CD4-positive, alpha-beta T cell treated with Interleukin-4 for 4 hours (primary cell): ENCODE results near the gene GMEB1.
"Not testable (repeated sequence)": the region's sequence is repeated elsewhere in the genome, so short reads cannot be mapped to it uniquely, and the experiment has no call there.

Experiments
- DNase-seq: peaks from one replicate; pipeline ENCODE4 v3.0.0-alpha.2; 2020

Gene GMEB1

DNA sequence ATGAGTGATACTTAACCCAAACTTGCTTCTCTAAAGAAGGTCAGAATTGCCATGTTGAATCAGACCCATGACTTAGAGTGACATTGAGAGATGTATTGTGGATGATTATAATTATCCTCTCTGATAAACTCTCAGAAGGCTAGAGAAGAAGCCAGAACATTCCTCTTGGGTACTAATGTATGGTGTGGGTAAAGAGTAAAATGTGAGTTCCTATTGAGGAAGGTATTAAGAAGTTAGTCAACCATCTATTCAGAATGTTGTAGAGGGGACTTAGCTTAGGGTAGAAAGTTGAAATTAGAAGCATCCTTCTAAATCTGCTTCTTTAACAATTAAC is 7.3 kb downstream of the GMEB1 start:
- DNase-seq: no peak

DNA sequence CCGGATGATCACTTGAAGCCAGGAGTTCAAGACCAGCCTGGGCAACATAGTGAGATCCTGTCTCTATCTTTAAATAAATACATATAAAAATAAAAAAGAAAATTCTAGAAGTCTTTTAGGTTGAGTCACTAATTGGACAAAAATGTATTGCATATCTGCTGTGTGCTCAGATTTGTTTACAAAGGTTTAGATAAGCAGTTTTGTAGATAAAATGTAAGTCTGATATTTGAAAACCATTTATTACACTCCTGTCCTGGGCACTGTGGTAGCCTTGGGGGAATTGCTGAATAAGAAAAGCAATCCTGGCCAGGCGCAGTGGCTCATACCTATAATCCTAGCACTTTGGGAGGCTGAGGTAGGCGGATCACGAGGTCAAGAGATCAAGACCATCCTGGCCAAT is 11.6 kb downstream of the GMEB1 start:
- DNase-seq: no peak

DNA sequence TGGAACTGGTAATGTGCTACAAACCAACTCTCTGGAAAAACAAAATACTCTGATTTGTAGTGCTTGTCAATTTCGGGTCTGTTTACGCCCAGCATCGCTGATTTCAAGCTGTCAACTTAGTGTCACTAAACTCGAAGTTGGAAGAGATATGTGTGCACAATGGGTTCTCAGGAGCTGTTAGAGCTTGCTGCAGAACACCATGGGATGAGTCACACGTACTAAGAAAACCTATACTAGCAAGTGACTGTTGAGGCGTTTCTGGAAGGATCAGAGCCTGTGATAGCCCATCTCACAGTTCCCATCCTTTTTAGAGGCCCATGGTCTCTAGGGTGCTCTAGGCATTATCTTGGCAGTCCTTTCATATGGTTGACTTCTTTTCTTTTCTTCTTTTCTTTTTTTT is 14.3 kb downstream of the GMEB1 start:
- no peak for DNase-seq

DNA sequence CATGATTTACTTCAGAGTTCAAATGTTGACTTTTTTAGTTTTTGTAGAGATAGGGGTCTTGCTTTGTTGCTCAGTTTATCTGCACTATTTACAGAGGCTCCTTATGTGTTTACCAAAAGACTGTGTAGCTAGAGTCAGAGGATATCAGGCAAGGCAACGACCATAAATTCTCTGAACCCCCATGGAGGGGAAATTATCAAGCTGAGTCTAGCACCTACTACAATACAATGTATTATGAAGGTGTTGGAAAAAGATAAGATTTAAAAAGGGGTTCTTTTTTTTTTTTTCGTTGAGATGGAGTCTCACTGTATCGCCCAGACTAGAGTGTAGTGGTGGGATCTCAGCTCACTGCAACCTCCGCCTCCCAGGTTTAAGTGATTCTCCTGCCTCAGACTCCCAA is 16.4 kb downstream of the GMEB1 start:
- no peak for DNase-seq

GRCh38 chr1:28691627-28692026 is 23.0 kb downstream of the GMEB1 start:
- not testable (repeated sequence) for DNase-seq

- DNase-seq: no peak
Observed at GRCh38 chr1:28703629-28704028, 35.0 kb downstream of the GMEB1 start.

- no peak for DNase-seq
Observed at GRCh38 chr1:28716336-28716735, 47.8 kb downstream of the GMEB1 start.

GRCh38 chr1:28718166-28718565 is 49.6 kb downstream of the GMEB1 start:
- DNase-seq: no peak

DNA sequence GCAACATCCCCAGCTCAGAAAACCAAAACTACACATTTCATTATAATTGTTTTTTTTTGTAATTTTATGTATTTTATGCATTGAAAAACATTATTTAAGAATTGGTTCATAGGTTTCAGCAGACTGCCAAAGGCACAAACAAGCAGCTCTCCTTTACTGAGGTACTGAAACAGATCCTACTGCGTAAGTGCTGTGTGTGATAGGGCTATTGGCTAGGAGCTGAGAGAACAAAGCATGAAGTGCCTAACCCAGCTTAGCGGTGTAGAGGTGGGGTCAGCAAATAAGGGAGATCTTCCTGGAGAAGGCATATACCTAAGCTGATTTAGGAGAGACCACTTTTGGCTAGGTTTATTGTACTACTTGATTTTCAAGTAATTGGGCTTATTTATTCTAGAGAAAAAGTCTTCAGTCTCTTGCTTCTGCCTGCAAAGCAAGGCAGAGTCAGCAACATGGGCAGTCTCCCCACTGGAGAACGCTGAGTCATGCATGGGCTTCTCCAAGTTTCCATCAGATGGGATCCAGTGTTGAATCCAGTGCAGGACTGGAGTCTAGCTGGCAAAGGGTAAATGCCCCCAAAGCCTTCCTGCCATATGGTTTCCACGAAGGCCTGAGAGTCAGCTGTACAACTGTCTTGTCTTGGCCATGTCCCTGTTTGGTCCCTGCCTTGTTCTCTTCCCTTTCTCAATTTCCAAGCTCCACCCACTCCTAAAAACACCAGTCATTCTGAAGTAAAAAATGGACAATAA is 50.2 kb downstream of the GMEB1 start:
- no peak for DNase-seq

DNA sequence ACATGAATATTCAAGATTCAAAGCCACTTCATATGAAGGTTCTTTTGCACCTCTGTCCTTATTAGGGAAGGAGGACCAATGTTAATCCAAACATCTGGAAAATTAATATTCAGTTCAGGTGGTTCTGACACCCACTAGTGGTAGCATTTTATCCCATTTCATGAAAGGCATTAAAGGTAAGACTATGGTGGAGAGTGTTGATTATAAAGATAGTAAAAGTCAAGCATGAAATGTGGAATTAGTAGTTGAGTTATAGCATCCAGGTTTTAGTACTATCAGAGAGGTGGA is 50.7 kb downstream of the GMEB1 start:
- DNase-seq: no peak

DNA sequence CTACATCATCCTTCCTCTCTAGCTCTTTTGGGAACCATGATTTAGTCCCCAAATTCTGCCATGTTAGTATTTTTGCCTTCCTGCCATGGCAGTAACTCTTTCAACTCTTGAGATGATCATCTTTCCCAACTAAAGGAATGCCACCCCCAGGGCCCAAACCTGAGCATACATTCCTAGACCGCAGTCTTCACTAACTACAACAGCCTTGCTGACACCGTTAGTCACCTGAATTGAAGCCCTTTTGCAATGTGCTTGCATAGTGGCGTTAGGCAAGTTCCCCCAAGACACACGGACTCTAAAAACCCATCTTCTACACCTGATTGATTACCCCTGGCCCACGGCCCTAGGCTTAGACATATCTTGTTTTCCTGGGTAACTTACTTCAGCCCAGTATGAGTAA is 51.8 kb downstream of the GMEB1 start:
- no peak for DNase-seq

DNA sequence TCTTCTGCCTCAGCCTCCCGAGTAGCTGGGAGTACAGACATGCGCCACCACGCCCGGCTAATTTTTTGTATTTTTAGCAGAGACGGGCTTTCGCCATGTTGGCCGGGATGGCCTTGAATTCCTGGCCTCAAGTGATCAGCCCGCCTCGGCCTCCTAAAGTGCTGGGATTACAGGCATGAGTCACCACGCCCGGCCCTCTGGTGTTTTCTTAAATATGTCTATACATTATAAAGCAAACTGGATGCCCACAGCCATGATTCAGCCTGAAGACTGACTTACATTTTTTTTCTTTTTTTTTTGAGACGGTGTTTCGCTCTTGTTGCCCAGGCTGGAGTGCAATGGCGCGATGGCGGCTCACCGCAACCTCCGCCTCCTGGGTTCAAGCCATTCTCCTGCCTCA is 53.3 kb downstream of the GMEB1 start:
- DNase-seq: not testable (repeated sequence)

- DNase-seq: not testable (repeated sequence)
Observed at GRCh38 chr1:28725365-28725764, 56.8 kb downstream of the GMEB1 start.

DNA sequence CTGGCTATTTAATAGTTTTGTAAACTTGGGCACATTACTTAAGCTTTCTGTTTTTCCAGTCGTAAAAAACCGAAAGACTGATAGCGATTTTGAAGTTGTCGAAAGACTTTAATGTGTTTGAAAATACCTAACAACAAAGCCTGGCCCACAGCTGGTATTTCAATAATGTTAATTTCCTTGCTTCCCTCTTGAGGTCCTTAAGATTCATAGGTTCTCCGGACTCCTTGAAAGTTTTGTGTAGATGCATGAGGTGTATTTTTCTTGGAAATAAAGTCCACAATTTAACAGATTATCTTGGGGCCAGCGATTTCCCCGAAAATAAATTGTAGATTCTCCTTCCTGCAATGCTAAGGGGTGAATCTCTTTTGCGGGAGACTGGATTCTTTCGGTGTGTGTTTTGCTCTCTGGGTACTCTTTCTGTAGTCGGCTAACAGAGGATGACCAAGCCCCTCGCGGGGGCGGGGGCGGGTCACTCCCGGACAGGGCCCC is 67.4 kb downstream of the GMEB1 start:
- DNase-seq: no peak

GRCh38 chr1:28736450-28737306 is 68.1 kb downstream of the GMEB1 start, which contains the start of gene YTHDF2:
TSS of gene YTHDF2 (plus strand) at chr1:28736940. CDS start at chr1:28737121, 181 bp downstream.
- peak; percentile 98 for DNase-seq

GRCh38 chr1:28737307-28738132 is 68.9 kb downstream of the GMEB1 start:
- peak; percentile 34 for DNase-seq

GRCh38 chr1:28740118-28740517 is 71.5 kb downstream of the GMEB1 start:
- DNase-seq: no peak

GRCh38 chr1:28744184-28744583 is 75.6 kb downstream of the GMEB1 start:
- DNase-seq: no peak

DNA sequence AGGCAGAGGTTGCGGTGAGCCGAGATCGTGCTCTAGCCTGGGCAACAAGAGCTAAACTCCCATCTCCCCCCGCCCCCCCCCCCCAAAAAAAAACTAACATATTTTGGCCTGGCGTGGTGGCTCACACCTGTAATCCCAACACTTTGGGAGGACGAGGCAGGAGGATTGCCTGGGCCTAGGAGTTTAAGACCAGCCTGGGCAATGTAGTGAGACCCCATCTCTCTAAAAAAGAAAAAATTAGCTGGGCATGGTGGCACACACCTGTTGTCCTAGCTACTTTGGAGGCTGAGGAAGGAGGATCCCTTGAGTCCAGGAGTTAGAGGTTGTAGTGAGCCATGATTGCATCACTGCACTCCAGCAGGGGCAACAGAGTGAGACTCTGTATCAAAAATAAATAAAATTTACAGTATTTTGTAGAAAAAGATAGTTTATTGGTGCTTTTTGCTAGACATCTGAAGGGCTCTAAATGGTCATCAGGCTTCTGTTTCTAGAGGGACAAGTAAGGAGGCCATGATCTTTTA is 77.1 kb downstream of the GMEB1 start:
- no peak for DNase-seq

DNA sequence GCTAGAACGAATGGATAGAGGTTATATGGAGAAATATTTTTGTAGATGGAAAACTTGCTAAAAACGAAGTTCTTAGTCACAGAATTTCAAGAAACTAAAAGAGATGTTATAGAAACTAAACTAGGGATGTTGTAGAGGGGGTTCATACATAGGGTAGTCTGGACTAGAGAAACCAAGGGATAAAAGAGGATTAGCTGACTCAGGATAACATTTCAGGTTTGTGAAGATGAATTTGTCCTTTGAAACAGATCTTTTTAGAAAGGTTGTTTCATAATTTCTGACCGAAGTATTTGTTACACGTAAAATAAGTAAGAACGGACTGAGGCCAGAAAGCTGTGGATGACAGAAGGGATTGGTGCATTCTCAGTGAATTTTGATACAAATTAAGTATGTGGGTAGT is 81.7 kb downstream of the GMEB1 start:
- DNase-seq: no peak

GRCh38 chr1:28750771-28751294 is 82.2 kb downstream of the GMEB1 start:
- DNase-seq: not testable (repeated sequence)

- no peak for DNase-seq
Observed at GRCh38 chr1:28751315-28752060, 82.9 kb downstream of the GMEB1 start.
